ENCODE measurements around the gene GNAO1. TPM values are rescaled to one million over a fixed set of nuclear protein-coding genes. Genes with fewer than 3 reads are reported as not detected.

Gene GNAO1
- total and polyA plus RNA-seq, 2 of the 13 experiments (the other 11 are each of a cell fraction or from before 2014, with no cell fraction given) = not detected

GRCh38 chr16:56145369-56145768 lies 45.9 kb upstream of the GNAO1 start:
- Histone ChIP-seq H3K4me1 (ENCODE audit: insufficient read depth, low read length) (no peaks in the 10 kb centered on the region), H3K4me3 (replicated peaks in 1 of 3; ENCODE audit: insufficient read depth in 1 of 3, low read depth in 2 of 3, low read length in 3 of 3) (no peak overlapping the region), H4K20me1 (ENCODE audit: insufficient read depth, low read length) (no peaks in the 10 kb centered on the region), H3K36me3 (replicated peaks in 1 of 2; ENCODE audit: control insufficient read depth in 1 of 2, insufficient read depth in 2 of 2, low read length in 2 of 2) (no peaks in the 10 kb centered on the region), H3K27ac (ENCODE audit: extremely low read length, insufficient read depth, low read length) (no peak overlapping the region), H3K79me2 (ENCODE audit: insufficient read depth, low read length) (no peaks in the 10 kb centered on the region), H3K27me3 (ENCODE audit: control insufficient read depth in 1 of 2, insufficient read depth in 2 of 2, low read length in 2 of 2) (peaks cover 0 to 3% of the 10 kb centered on the region in 2 experiments; a peak in 1 of 5 replicates), H3K9ac (ENCODE audit: insufficient read depth, low read depth, low read length) (no peak overlapping the region), H2AFZ (ENCODE audit: low read length) (no peak overlapping the region), H3K9me3 (ENCODE audit: low read length) (no peaks in the 10 kb centered on the region), H3K4me2 (ENCODE audit: low read depth, low read length) (no peak overlapping the region)
- POLR2A ChIA-PET = no interaction called here
- in situ Hi-C loops (cut with HindIII; ENCODE audit: extremely low pct_ligation_motif_present, low pct_unique_long_range_greater_than_20kb) (no loop called here), intact Hi-C loops (cut with micrococcal nuclease; ENCODE audit: unreplicated experiment) (no loop called here)
- no TSS peak for BruUV-seq (replicated peaks)
- CTCF ChIA-PET (ENCODE audit: low intra/inter-chr PET ratio, low total read pairs) = no interaction called here
- WGBS (ENCODE audit: low lambda C conversion rate) = 2% methylated on average over 2 of the region's 2 CpGs
- TF ChIP-seq DNMT1 (CRISPR knock-in tag; IDR thresholded peaks at IDR 0.05) = no peak
- TF ChIP-seq NFIB (CRISPR knock-in tag; IDR thresholded peaks at IDR 0.05; ENCODE audit: borderline replicate concordance) = no peak
- no peak for TF ChIP-seq PCBP1 (IDR thresholded peaks at IDR 0.05; ENCODE audit: borderline replicate concordance, low read depth, low read length)
- TF ChIP-seq MZF1 (CRISPR knock-in tag; IDR thresholded peaks at IDR 0.05; ENCODE audit: borderline replicate concordance) = no peak
- no peak for TF ChIP-seq ARNT (IDR thresholded peaks at IDR 0.05)
- TF ChIP-seq ZNF407 (CRISPR knock-in tag; IDR thresholded peaks at IDR 0.05; ENCODE audit: not compliant biosample characterization) = no peak
- no peak for TF ChIP-seq MED1 (CRISPR knock-in tag; IDR thresholded peaks at IDR 0.05)
- no peak for TF ChIP-seq PCBP2 (optimal IDR thresholded peaks at IDR 0.05; ENCODE audit: low read depth, low read length, poor library complexity, severe bottlenecking)
- no peak for TF ChIP-seq HNRNPLL (IDR thresholded peaks at IDR 0.05; ENCODE audit: low read depth, low read length, poor library complexity, severe bottlenecking)
- no peak for TF ChIP-seq NFRKB (IDR thresholded peaks at IDR 0.05)
- no peak for TF ChIP-seq ZNF17 (CRISPR knock-in tag; IDR thresholded peaks at IDR 0.05)
- no peak for TF ChIP-seq ZSCAN20 (CRISPR knock-in tag; IDR thresholded peaks at IDR 0.05; ENCODE audit: borderline replicate concordance)
- TF ChIP-seq SRSF1 (optimal IDR thresholded peaks at IDR 0.05; ENCODE audit: low read depth, low read length) = no peak
- no peak for TF ChIP-seq ZNF629 (CRISPR knock-in tag; conservative IDR thresholded peaks at IDR 0.05)
- no peak for TF ChIP-seq NFE2L2 (IDR thresholded peaks at IDR 0.05; ENCODE audit: low read length)
- DNase-seq (ENCODE audit: low spot score) (no peak), ATAC-seq (no peak), FAIRE-seq (no peak)

Data from HepG2 (cell line).